Osteocyte (in vitro differentiated cells): ENCODE results near the gene NLGN1. TPM values are rescaled to one million over a fixed set of nuclear protein-coding genes. Genes with fewer than 3 reads are reported as not detected.

Experiments
- DNase-seq: peaks from one replicate; pipeline ENCODE4 v3.0.0; 2021; ENCODE audit warnings: mixed read lengths; ENCODE audit not compliant: unreplicated experiment; ENCODE audit errors: extremely low spot score
- H3K27ac Mint-ChIP-seq: one replicate; pipeline ENCODE4 v1.8.0; 2021; ENCODE audit warnings: mild to moderate bottlenecking, mixed read lengths; ENCODE audit not compliant: unreplicated experiment
- H3K27me3 Mint-ChIP-seq: one replicate; pipeline ENCODE4 v1.8.0; 2021; ENCODE audit warnings: mixed read lengths; ENCODE audit not compliant: unreplicated experiment
- H3K36me3 Mint-ChIP-seq: one replicate; pipeline ENCODE4 v1.8.0; 2021; ENCODE audit warnings: mixed read lengths; ENCODE audit not compliant: unreplicated experiment
- H3K4me1 Mint-ChIP-seq: one replicate; pipeline ENCODE4 v1.8.0; 2021; ENCODE audit warnings: mixed read lengths; ENCODE audit not compliant: unreplicated experiment
- H3K4me3 Mint-ChIP-seq: one replicate; pipeline ENCODE4 v1.8.0; 2021; ENCODE audit warnings: mild to moderate bottlenecking, moderate library complexity, mixed read lengths; ENCODE audit not compliant: unreplicated experiment
- H3K9me3 Mint-ChIP-seq: one replicate; pipeline ENCODE4 v1.8.0; 2021; ENCODE audit warnings: mixed read lengths; ENCODE audit not compliant: unreplicated experiment
- CTCF ChIP-seq: fragments of 200-600 bp; sonication (generic); IDR thresholded peaks from 2 replicates; pipeline ENCODE4 v1.5.0; 2021; ENCODE audit warnings: antibody characterized with exemption, mild to moderate bottlenecking, moderate library complexity
- total RNA-seq: library from RNA; stranded (reverse); gene quantifications from 2 replicates; pipeline ENCODE4 v1.2.1, GENCODE V29; 2021

NLGN1 gene
- total RNA-seq, 1 donor from 2014 or later, result 3.9 TPM

GRCh38 chr3:174102274-174102673 is 704.7 kb downstream of the NLGN1 start:
- no peak for TF ChIP-seq CTCF
- no peaks in the 10 kb centered on the region for H3K36me3 Mint-ChIP-seq
- DNase-seq, result no peak
- no peak overlapping the region for H3K27ac Mint-ChIP-seq
- no peak overlapping the region for H3K4me3 Mint-ChIP-seq
- H3K9me3 Mint-ChIP-seq, result no peaks in the 10 kb centered on the region
- H3K27me3 Mint-ChIP-seq, result no peaks in the 10 kb centered on the region
- no peaks in the 10 kb centered on the region for H3K4me1 Mint-ChIP-seq

DNA sequence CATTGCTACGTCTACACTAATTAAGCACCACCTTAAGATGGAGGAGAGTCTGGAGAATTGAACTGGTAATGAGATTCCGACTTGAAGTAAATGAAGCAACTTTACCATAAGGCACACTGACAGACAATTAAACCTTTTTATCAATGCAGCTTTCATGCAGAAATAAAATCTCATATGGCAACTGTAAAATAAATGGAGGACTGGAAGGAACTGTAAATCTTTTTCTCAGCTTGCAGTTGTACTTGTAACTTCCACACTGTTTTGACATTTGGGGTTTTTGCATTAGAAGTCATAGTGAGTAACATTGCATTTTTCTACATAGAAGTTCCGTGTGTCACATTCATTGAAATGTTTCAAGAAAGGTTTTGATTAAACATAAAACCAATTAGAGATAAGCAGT is 705.3 kb downstream of the NLGN1 start:
- DNase-seq, result no peak
- Mint-ChIP-seq H3K9me3 (no peaks in the 10 kb centered on the region), H3K4me1 (no peaks in the 10 kb centered on the region), H3K36me3 (no peaks in the 10 kb centered on the region), H3K4me3 (no peak overlapping the region), H3K27me3 (no peaks in the 10 kb centered on the region), H3K27ac (no peak overlapping the region)
- TF ChIP-seq CTCF, result no peak

GRCh38 chr3:174110761-174111160 is 713.2 kb downstream of the NLGN1 start:
- Mint-ChIP-seq H3K4me1 (no peaks in the 10 kb centered on the region), H3K27me3 (no peaks in the 10 kb centered on the region), H3K27ac (no peak overlapping the region), H3K36me3 (peaks cover 3% of the 10 kb centered on the region), H3K9me3 (peaks cover 16% of the 10 kb centered on the region), H3K4me3 (no peak overlapping the region)
- no peak for DNase-seq
- TF ChIP-seq CTCF, result no peak

DNA sequence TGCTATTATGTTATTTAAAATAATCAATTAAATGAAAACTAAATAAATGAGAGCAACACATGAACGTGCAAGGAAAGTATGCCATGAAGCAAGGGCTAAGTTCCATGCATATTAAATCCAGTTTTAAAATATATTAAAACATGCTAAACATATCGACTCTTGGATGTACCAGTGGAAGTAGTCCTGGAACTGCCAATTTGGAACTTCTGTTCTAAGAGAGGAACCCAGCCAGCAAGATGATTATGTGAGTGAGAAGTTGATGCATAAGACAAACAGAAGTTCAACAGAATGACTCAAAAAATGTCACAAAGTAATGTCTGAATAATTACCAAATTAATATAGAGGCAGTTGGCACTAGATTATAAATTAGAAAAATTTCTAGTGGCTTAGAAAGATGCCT is 714.2 kb downstream of the NLGN1 start:
- Mint-ChIP-seq H3K36me3 (peaks cover 3% of the 10 kb centered on the region), H3K9me3 (peaks cover 16% of the 10 kb centered on the region), H3K27me3 (no peaks in the 10 kb centered on the region), H3K4me3 (no peak overlapping the region), H3K27ac (no peak overlapping the region), H3K4me1 (peaks cover 3% of the 10 kb centered on the region)
- no peak for DNase-seq
- TF ChIP-seq CTCF, result no peak

GRCh38 chr3:174116421-174116820 is 718.9 kb downstream of the NLGN1 start:
- H3K4me3 Mint-ChIP-seq, result no peak overlapping the region
- no peak for DNase-seq
- H3K27ac Mint-ChIP-seq, result no peak overlapping the region
- TF ChIP-seq CTCF, result no peak
- peaks cover 3% of the 10 kb centered on the region for H3K36me3 Mint-ChIP-seq
- peaks cover 16% of the 10 kb centered on the region for H3K9me3 Mint-ChIP-seq
- H3K27me3 Mint-ChIP-seq, result no peaks in the 10 kb centered on the region
- peaks cover 6% of the 10 kb centered on the region for H3K4me1 Mint-ChIP-seq
